RWPE2 (cell line): Measurements from ENCODE around the gene TCEA2.
"Not testable (repeated sequence)": the region's sequence is repeated elsewhere in the genome, so short reads cannot be mapped to it uniquely, and the experiment has no call there.

Experiments
- ATAC-seq: fragments of 200-7000 bp; cut with Tn5 transposase; 3 replicates; pipeline ENCODE4 v1.9.1; 2021; ENCODE audit warnings: low read depth
- DNase-seq: peaks from one replicate; pipeline ENCODE4 v3.0.0-alpha.2; 2020; ENCODE audit warnings: low spot score
- H3K27ac ChIP-seq: fragments of 450-650 bp; 2 replicates; pipeline ENCODE4 v1.5.1; 2017; ENCODE audit warnings: mild to moderate bottlenecking; ENCODE audit not compliant: poor library complexity, severe bottlenecking
- H3K27me3 ChIP-seq: fragments of 250-450 bp; sonication (Bioruptor Pico); 2 replicates; pipeline ENCODE4 v1.5.1; 2021; ENCODE audit warnings: mild to moderate bottlenecking, moderate library complexity; ENCODE audit not compliant: insufficient read depth, poor library complexity, severe bottlenecking
- H3K36me3 ChIP-seq: fragments of 250-450 bp; sonication (Bioruptor Pico); 2 replicates; pipeline ENCODE4 v1.5.1; 2020; ENCODE audit warnings: low read depth, mild to moderate bottlenecking, moderate library complexity
- H3K4me1 ChIP-seq: fragments of 250-450 bp; sonication (Bioruptor Pico); 2 replicates; pipeline ENCODE4 v1.5.1; 2021; ENCODE audit warnings: mild to moderate bottlenecking, moderate library complexity; ENCODE audit not compliant: insufficient read depth, poor library complexity, severe bottlenecking
- H3K4me3 ChIP-seq: fragments of 250-450 bp; sonication (Bioruptor Pico); 2 replicates; pipeline ENCODE4 v1.5.1; 2021; ENCODE audit warnings: mild to moderate bottlenecking, moderate library complexity; ENCODE audit not compliant: severe bottlenecking
- H3K9me3 ChIP-seq: fragments of 250-450 bp; sonication (Bioruptor Pico); 2 replicates; pipeline ENCODE4 v1.5.1; 2021; ENCODE audit warnings: mild to moderate bottlenecking, moderate library complexity; ENCODE audit not compliant: severe bottlenecking
- CTCF ChIP-seq: fragments of 450-650 bp; IDR thresholded peaks from one replicate; pipeline ENCODE4 v1.5.1; 2017; ENCODE audit warnings: mild to moderate bottlenecking, moderate library complexity; ENCODE audit not compliant: poor library complexity, severe bottlenecking

The TCEA2 gene

GRCh38 chr20:64114356-64114971, 51.5 kb downstream of the TCEA2 start:
- no peak for TF ChIP-seq CTCF
- H3K27me3 ChIP-seq: no peaks in the 10 kb centered on the region
- peak; percentile 82 for DNase-seq
- H3K4me1 ChIP-seq: no peaks in the 10 kb centered on the region
- H3K36me3 ChIP-seq: no peaks in the 10 kb centered on the region
- ATAC-seq: no peak
- H3K4me3 ChIP-seq: no peak overlapping the region
- H3K27ac ChIP-seq: no peak overlapping the region
- H3K9me3 ChIP-seq: no peaks in the 10 kb centered on the region

GRCh38 chr20:64115171-64115911, 52.3 kb downstream of the TCEA2 start:
- DNase-seq: peak; percentile 82
- no peaks in the 10 kb centered on the region for H3K36me3 ChIP-seq
- no peak overlapping the region for H3K4me3 ChIP-seq
- TF ChIP-seq CTCF: no peak
- no peak overlapping the region for H3K27ac ChIP-seq
- no peaks in the 10 kb centered on the region for H3K4me1 ChIP-seq
- peak; percentile 1; the same call in 1 of the 3 replicates for ATAC-seq
- no peaks in the 10 kb centered on the region for H3K27me3 ChIP-seq
- no peaks in the 10 kb centered on the region for H3K9me3 ChIP-seq

GRCh38 chr20:64116016-64116415, 53.0 kb downstream of the TCEA2 start:
- Histone ChIP-seq H3K27ac (no peak overlapping the region), H3K9me3 (no peaks in the 10 kb centered on the region), H3K4me1 (no peaks in the 10 kb centered on the region), H3K36me3 (no peaks in the 10 kb centered on the region), H3K4me3 (no peak overlapping the region), H3K27me3 (peaks cover 5% of the 10 kb centered on the region)
- DNase-seq (peak; percentile 80), ATAC-seq (no peak)
- no peak for TF ChIP-seq CTCF

GRCh38 chr20:64116541-64117431, 53.8 kb downstream of the TCEA2 start:
- peaks cover 13% of the 10 kb centered on the region for H3K27me3 ChIP-seq
- no peaks in the 10 kb centered on the region for H3K36me3 ChIP-seq
- TF ChIP-seq CTCF: no peak
- H3K9me3 ChIP-seq: no peaks in the 10 kb centered on the region
- H3K4me1 ChIP-seq: no peaks in the 10 kb centered on the region
- no peak for ATAC-seq
- peak; percentile 84 for DNase-seq
- no peak overlapping the region for H3K27ac ChIP-seq
- H3K4me3 ChIP-seq: no peak overlapping the region

- not testable (repeated sequence) for H3K4me1 ChIP-seq, DNase-seq, H3K9me3 ChIP-seq, H3K4me3 ChIP-seq, ATAC-seq, H3K27ac ChIP-seq, H3K36me3 ChIP-seq
- H3K27me3 ChIP-seq: peaks cover 19% of the 10 kb centered on the region
Observed at GRCh38 chr20:64117432-64117777, 54.4 kb downstream of the TCEA2 start.
